NCI-H2107 (cell line): ENCODE data around the gene DNER.
"Not testable (repeated sequence)": the region's sequence is repeated elsewhere in the genome, so short reads cannot be mapped to it uniquely, and the experiment has no call there.

Experiments used
- DNase-seq: peaks from one replicate; lab custom pipeline; 2025; lab: John Stamatoyannopoulos, UW

Gene DNER

GRCh38 chr2:229715895-229716507 is 1.6 kb upstream of the DNER start:
- DNase-seq = peak; percentile 39

- no peak for DNase-seq
These were observed 584 bp upstream of the DNER start for GRCh38 chr2:229714736-229715541.

GRCh38 chr2:229713371-229714079 is 830 bp downstream of the DNER start:
- peak; percentile 10 for DNase-seq

- DNase-seq = no peak
These were observed 2.2 kb downstream of the DNER start for GRCh38 chr2:229712136-229712535.

- DNase-seq = no peak
These were observed 6.0 kb downstream of the DNER start for GRCh38 chr2:229708335-229708734.

GRCh38 chr2:229703909-229704630 is 10.3 kb downstream of the DNER start:
- DNase-seq = no peak

GRCh38 chr2:229701716-229702115 is 12.6 kb downstream of the DNER start:
- DNase-seq = no peak

- no peak for DNase-seq
These were observed 13.3 kb downstream of the DNER start for GRCh38 chr2:229701062-229701461.

- no peak for DNase-seq
These were observed 18.4 kb downstream of the DNER start for GRCh38 chr2:229695961-229696360.

GRCh38 chr2:229693845-229694244 is 20.5 kb downstream of the DNER start:
- DNase-seq = not testable (repeated sequence)

- DNase-seq = no peak
These were observed 22.7 kb downstream of the DNER start for GRCh38 chr2:229691631-229692030.

- DNase-seq = no peak
These were observed 25.0 kb downstream of the DNER start for GRCh38 chr2:229689307-229689839.

- no peak for DNase-seq
These were observed 26.2 kb downstream of the DNER start for GRCh38 chr2:229688141-229688540.

GRCh38 chr2:229686122-229686919 is 28.0 kb downstream of the DNER start:
- DNase-seq = peak; percentile 10

- DNase-seq = no peak
These were observed 29.3 kb downstream of the DNER start for GRCh38 chr2:229684942-229685562.

- no peak for DNase-seq
These were observed 34.8 kb downstream of the DNER start for GRCh38 chr2:229679393-229680125.

GRCh38 chr2:229675569-229675968 is 38.8 kb downstream of the DNER start:
- DNase-seq = no peak

- no peak for DNase-seq
These were observed 39.4 kb downstream of the DNER start for GRCh38 chr2:229674830-229675530.

- DNase-seq = no peak
These were observed 40.7 kb downstream of the DNER start for GRCh38 chr2:229673676-229674075.
